H1 (cell line): ENCODE data around the gene TBC1D9B. TPM values are rescaled to one million over a fixed set of nuclear protein-coding genes. Genes with fewer than 3 reads are reported as not detected.

ENCODE experiments used
- RAD21 ChIP-seq, 2 experiments: IDR thresholded peaks in 1 of 2; conservative IDR thresholded peaks in 1 of 2; 2 replicates each; pipeline ENCODE4 v1.6.1; 2011; ENCODE audit warnings: low read depth in 2 of 2, low read length in 2 of 2, improper control_type of control experiment in 1 of 2, inconsistent platforms in 1 of 2, mild to moderate bottlenecking in 1 of 2, moderate library complexity in 1 of 2
- RNF2 ChIP-seq: fragments of 200-900, 300-1000 bp; sonication (generic); IDR thresholded peaks from 2 replicates; pipeline ENCODE4 v1.7.1; 2016; ENCODE audit warnings: borderline replicate concordance, low read depth, mild to moderate bottlenecking, antibody characterized with exemption, low read length; ENCODE audit not compliant: poor library complexity, severe bottlenecking; ENCODE audit errors: missing control alignments
- polyA plus RNA-seq, 7 experiments: library from polyadenylated mRNA; depleted of rRNA in 3 of 7; stranded (reverse) in 5 of 7; unstranded in 2 of 7; fragments of >200 nt in 5 of 7; fragments of 200-250 nt in 2 of 7; gene quantifications; 1 replicate in 5 of 7; 2 replicates in 1 of 7; 4 replicates in 1 of 7; pipeline versions ENCODE4 v1.2.1 to v1.2.3, GENCODE V29; 2011 to 2013; ENCODE audit warnings: missing spikeins in 2 of 7, mixed read lengths in 2 of 7
- total RNA-seq: library from RNA; stranded (reverse); fragmentation: NEBNext Ultra II Directional; extraction: Animal tissue kit (Norgen Biotek cat#: 25700); gene quantifications from 2 replicates; pipeline ENCODE4 v1.2.1, GENCODE V29; 2021

The TBC1D9B gene
- total and polyA plus RNA-seq, 2 of the 8 experiments (the other 6 are each of a cell fraction or from before 2014, with no cell fraction given): 33.6 to 57.1 TPM

- no peak for TF ChIP-seq RAD21 (IDR thresholded peaks at IDR 0.05 in 1 of 2, conservative IDR thresholded peaks at IDR 0.05 in 1 of 2; ENCODE audit: low read depth in 2 of 2, low read length in 2 of 2)
- peak; percentile 32 for TF ChIP-seq RNF2
These were observed 88.2 kb downstream of the TBC1D9B start (continued) for GRCh38 chr5:179819296-179820126.
